HUES64 (cell line): ENCODE results near the gene SPTBN4.
"Not testable (repeated sequence)": the region's sequence is repeated elsewhere in the genome, so short reads cannot be mapped to it uniquely, and the experiment has no call there.

Source experiments
- H3K27ac ChIP-seq: 2 replicates; pipeline ENCODE4 v1.7.0; 2013; ENCODE audit warnings: low read depth, low read length, inconsistent platforms
- H3K27me3 ChIP-seq: 2 replicates; pipeline ENCODE4 v1.6.1; 2013; ENCODE audit warnings: mild to moderate bottlenecking, low read length; ENCODE audit not compliant: insufficient read depth
- H3K36me3 ChIP-seq: 2 replicates; pipeline ENCODE4 v1.6.1; 2013; ENCODE audit warnings: mild to moderate bottlenecking, low read length; ENCODE audit not compliant: insufficient read depth
- H3K4me1 ChIP-seq: 2 replicates; pipeline ENCODE4 v1.6.1; 2013; ENCODE audit warnings: mild to moderate bottlenecking, low read length, moderate library complexity; ENCODE audit not compliant: insufficient read depth
- H3K4me3 ChIP-seq: 2 replicates; pipeline ENCODE4 v1.5.1; 2013; ENCODE audit warnings: mild to moderate bottlenecking, low read length, moderate library complexity
- H3K9ac ChIP-seq: 2 replicates; pipeline ENCODE4 v1.6.1; 2013; ENCODE audit warnings: mild to moderate bottlenecking, low read depth, low read length
- H3K9me3 ChIP-seq: 2 replicates; pipeline ENCODE4 v1.6.1; 2013; ENCODE audit warnings: low read depth, low read length; ENCODE audit not compliant: insufficient read depth
- WGBS: fragments of 150-250, 120-280 bp; methylation state at CpG from one replicate; pipeline ENCODE4 v1.1.7; 2013; ENCODE audit warnings: missing lambda C conversion rate; 5-methylcytosine and 5-hydroxymethylcytosine counted together

Gene SPTBN4

DNA sequence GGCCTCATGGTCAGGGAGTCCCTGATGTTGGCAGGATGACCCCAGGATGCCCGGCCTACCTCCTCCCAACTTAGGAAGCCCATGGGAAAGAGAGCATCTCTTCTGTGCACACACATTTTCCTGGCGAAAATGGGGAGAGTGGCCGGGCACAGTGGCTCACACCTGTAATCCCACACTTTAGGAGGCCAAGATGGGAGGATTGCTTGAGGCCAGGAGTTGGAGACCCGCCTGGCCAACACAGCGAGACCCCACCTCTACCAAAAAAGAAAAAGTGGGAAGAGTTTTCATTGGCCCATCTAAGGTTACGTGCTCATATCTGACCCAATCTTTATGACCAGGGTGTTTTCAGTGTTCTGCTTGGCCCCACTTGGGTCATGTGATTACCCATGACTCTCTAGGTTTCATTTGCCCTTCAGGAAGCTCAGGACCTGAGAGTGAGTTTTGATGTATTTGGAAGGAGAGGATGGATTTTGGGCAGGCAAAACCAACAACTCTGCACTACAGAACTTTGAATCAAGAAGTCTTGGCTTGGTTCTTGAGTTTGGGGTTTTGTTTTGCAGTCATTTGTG, 76.3 kb downstream of the SPTBN4 start:
- H3K4me1 ChIP-seq: no peaks in the 10 kb centered on the region
- 0 out of 2 replicates have a peak, but pooled peaks cover 3% of the 10 kb centered on the region for H3K9me3 ChIP-seq
- no peaks in the 10 kb centered on the region for H3K36me3 ChIP-seq
- H3K27ac ChIP-seq: no peak overlapping the region
- WGBS: 96% methylated on average over 5 of the region's 6 CpGs
- H3K27me3 ChIP-seq: peaks cover 5% of the 10 kb centered on the region
- H3K4me3 ChIP-seq: no peak overlapping the region
- H3K9ac ChIP-seq: no peak overlapping the region

DNA sequence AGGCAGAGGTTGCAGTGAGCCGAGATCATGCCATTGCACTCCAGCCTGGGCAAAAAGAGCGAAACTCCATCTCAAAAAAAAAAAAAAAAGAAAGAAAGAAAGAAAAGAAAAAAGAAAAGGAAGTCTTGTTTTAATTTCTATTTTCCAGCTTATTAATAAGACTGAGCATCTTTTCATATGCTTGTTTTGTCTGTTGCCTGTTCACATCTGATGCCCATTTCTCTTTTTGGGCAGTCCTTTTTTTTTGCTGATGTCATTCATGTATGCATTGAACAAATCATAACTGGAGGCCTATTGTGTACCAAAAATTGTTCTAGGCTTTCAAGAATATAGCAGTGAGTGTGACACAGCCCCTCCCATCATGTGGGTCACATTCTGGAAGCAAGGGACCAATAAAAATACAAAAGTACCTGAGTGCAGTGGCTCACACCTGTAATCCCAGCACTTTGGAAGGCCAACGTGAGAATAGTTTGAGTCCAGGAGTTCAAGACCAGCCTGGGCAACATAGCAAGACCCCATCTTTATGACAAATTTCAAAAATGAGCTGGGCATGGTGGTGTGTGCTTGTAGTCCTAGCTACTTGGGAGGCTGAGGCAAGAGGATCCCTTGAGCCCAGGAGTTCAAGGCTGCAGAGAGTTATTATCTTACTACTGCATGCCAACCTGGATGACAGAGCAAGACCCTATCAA, 79.5 kb downstream of the SPTBN4 start:
- H3K4me1 ChIP-seq, H3K27ac ChIP-seq, H3K36me3 ChIP-seq, H3K4me3 ChIP-seq, H3K9ac ChIP-seq, H3K9me3 ChIP-seq: not testable (repeated sequence)
- WGBS: 65% methylated on average over 2 of the region's 3 CpGs
- peaks cover 25% of the 10 kb centered on the region for H3K27me3 ChIP-seq

DNA sequence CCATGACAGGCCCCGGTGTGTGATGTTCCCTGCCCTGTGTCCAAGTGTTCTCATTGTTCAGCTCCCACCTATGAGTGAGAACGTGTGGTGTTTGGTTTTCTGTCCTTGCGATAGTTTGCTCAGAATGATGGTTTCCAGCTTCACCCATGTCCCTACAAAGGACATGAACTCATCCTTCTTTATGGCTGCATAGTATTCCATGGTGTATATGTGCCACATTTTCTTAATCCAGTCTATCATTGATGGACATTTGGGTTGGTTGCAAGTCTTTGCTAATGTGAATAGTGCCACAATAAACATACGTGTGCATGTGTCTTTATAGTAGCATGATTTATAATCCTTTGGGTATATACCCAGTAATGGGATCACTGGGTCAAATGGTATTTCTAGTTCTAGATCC, 80.4 kb downstream of the SPTBN4 start:
- not testable (repeated sequence) for H3K9ac ChIP-seq, H3K27ac ChIP-seq, H3K4me3 ChIP-seq, H3K36me3 ChIP-seq, H3K4me1 ChIP-seq, H3K9me3 ChIP-seq
- peaks cover 25% of the 10 kb centered on the region for H3K27me3 ChIP-seq
- no CpG with 5 or more reads among the region's 4 CpGs for WGBS

DNA sequence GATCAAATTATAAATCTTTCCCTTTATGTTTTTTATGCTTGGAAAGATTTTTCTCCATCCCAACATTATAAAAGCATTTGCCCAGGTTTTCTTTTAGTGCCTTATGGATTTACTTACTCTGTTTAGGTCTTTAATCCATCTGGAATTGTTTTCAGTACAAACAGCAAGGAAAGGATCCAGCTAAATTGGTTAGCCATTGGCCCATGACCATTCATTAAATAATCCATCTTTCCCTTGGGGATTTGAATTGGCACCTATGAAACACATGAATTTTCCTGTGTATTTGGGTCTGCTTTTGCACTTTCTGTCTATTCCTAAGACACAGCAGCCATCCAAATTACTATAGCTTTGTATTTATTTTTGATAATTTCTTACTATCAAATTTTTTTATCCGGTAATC, 81.0 kb downstream of the SPTBN4 start:
- Histone ChIP-seq H3K9ac (no peak overlapping the region), H3K4me3 (no peak overlapping the region), H3K27me3 (peaks cover 31% of the 10 kb centered on the region), H3K27ac (no peak overlapping the region), H3K4me1 (no peaks in the 10 kb centered on the region), H3K36me3 (no peaks in the 10 kb centered on the region), H3K9me3 (0 out of 2 replicates have a peak, but pooled peaks cover 3% of the 10 kb centered on the region)
- 89% methylated on average over 1 of the region's 1 CpG for WGBS

DNA sequence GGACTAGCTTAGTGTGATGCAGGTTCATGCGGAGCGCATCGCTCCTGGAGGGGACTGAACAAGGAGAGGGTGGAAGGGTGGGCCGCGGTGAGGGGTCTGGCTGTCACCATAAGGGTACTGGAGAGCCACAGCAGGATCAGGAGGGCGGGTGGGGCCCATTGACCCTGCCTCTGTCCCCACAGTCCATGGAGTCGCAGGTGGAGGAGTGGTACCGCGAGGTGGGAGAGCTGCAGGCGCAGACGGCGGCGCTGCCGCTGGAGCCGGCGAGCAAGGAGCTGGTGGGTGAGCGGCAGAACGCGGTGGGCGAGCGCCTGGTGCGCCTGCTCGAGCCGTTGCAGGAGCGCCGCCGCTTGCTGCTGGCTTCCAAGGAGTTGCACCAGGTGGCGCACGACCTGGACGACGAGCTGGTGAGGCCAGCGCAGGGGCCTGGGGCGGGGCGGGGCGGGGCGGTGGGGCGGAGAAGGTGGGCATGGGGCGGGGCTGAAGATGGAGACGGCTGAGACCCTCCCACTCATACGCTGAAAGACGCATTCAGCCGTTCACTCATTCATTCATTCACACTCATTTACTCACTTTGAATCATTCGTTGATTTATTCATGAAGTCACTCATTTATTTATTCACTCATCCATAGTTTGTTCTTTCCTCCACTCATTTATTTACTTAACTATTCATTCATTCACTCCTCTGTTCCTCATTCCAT, 82.4 kb downstream of the SPTBN4 start:
- 3% methylated on average over 42 of the region's 43 CpGs for WGBS

DNA sequence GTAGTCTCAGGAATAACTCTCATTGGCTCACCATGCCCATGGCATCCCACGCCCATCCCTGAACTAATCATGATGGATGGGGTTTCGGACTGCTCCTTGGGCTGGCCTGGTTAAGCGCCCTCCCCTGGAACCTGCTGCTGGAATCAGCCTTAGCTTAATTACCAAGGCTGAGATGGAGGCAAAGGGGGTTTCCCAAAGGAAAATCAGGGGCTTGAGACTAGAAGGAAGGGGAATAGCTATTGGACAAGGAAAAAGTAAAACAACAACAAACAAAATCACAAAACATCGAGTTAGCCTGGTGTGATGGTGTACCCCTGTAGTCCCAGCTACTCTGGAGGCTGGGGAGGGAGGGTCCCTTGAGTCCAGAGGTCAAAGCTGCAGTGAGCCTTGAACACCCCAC, 84.2 kb downstream of the SPTBN4 start:
- Histone ChIP-seq H3K9ac (no peak overlapping the region), H3K27ac (no peak overlapping the region), H3K4me1 (no peaks in the 10 kb centered on the region), H3K4me3 (no peak overlapping the region), H3K36me3 (no peaks in the 10 kb centered on the region), H3K9me3 (0 out of 2 replicates have a peak, but pooled peaks cover 3% of the 10 kb centered on the region), H3K27me3 (peaks cover 61% of the 10 kb centered on the region)
- WGBS: 89% methylated on average over 4 of the region's 4 CpGs

More for the DNA sequence above, 82.4 kb downstream of the SPTBN4 start:
- H3K9ac ChIP-seq: no peak overlapping the region
- H3K4me1 ChIP-seq: no peaks in the 10 kb centered on the region
- peak overlapping the region; percentile 41 for H3K4me3 ChIP-seq
- no peaks in the 10 kb centered on the region for H3K36me3 ChIP-seq
- 0 out of 2 replicates have a peak, but pooled peaks cover 3% of the 10 kb centered on the region for H3K9me3 ChIP-seq
- H3K27ac ChIP-seq: no peak overlapping the region
- H3K27me3 ChIP-seq: peaks cover 44% of the 10 kb centered on the region

DNA sequence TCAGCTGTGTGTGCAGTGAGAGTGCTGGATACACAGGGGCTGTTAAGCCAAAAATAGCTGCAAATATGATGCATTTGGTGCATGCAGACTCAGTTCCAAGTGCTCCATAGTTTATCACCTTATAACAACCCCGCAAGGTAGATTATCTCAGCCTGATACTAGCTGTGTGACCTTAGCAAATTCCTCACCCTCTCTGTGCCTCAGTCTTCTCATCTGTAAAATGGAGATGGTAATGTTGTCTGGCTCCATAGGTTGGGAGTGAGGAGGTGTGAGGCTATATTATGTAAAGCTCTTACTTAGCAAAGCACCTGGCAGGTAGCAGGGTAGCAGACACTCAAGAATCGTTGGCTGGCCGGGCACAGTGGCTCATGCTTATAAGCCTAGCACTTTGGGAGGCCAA, 86.0 kb downstream of the SPTBN4 start:
- Histone ChIP-seq H3K4me1 (no peaks in the 10 kb centered on the region), H3K9ac (no peak overlapping the region), H3K36me3 (no peaks in the 10 kb centered on the region), H3K9me3 (no peaks in the 10 kb centered on the region), H3K4me3 (no peak overlapping the region), H3K27me3 (peaks cover 64% of the 10 kb centered on the region), H3K27ac (no peak overlapping the region)
- WGBS: 92% methylated on average over 3 of the region's 3 CpGs

DNA sequence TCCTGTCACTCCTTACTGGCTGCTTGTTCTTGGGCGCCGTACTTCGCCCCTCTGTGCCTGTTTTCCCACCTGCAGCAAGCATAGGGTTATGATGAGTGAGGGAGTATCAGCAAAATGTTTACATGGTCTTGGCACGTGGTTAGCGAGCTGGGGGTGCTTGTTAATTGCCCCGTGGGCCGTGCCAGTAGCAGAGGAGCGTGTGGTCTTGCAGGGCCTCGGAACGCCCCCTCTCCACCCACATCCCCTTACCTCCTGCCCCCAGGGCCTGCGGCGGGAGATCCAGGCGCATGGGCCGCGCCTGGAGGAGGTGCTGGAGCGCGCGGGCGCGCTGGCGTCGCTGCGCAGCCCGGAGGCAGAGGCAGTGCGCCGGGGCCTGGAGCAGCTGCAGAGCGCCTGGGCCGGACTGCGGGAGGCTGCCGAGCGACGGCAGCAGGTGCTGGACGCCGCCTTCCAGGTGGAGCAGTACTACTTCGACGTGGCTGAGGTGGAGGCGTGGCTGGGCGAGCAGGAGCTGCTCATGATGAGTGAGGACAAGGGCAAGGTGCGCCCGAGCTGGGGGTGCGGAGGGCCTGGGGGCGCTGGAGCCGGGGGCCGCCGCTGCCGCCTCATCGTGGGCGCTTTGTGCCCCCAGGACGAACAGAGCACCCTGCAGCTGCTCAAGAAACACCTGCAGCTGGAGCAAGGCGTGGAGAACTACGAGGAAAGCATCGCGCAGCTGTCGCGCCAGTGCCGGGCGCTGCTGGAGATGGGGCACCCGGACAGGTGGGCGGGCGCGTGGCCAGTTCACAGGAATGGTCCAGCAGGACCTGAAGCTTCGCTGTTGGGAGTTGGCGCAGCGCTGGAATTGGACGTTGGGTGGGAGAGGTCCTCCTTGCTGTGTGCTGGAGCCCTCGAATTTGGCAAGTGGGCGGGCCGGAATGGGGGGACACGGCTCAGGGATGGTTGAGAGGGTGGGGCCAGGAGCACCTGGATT, 87.4 kb downstream of the SPTBN4 start:
- Histone ChIP-seq H3K27me3 (peaks cover 51% of the 10 kb centered on the region), H3K4me1 (no peaks in the 10 kb centered on the region), H3K36me3 (no peaks in the 10 kb centered on the region), H3K9me3 (no peaks in the 10 kb centered on the region), H3K4me3 (peak overlapping the region; percentile 20; the same call in 1 of the 2 replicates), H3K9ac (no peak overlapping the region), H3K27ac (no peak overlapping the region)
- WGBS: 31% methylated on average over 69 of the region's 69 CpGs

DNA sequence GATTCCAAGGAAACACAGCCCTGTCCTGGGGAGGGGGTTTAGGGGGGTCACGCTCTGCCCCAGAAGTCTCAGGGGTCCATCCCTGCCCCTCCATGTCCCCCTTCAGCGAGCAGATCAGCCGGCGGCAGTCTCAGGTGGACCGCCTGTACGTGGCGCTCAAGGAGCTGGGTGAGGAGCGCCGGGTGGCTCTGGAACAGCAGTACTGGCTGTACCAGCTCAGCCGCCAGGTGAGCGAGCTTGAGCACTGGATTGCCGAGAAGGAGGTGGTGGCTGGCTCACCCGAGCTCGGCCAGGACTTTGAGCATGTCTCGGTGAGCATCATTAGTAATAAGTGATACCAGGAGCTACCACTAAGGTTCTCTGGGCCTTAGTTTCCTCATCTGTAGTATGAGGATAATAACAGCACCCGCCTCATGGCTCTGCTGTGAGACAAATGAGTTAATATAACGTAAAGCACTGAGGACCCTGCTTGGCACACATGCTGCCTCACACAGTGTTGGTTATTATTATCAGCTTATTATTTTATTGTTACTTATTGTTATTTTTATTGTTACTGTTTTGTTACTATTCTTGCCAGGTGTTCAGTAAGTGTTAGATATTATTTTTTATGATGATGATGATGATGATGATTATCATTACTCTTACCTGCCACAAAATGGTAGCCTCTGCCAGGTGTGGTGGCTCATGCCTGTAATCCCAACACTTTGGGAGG, 89.3 kb downstream of the SPTBN4 start:
- WGBS: 81% methylated on average over 17 of the region's 17 CpGs
- Histone ChIP-seq H3K4me3 (no peak overlapping the region), H3K4me1 (no peaks in the 10 kb centered on the region), H3K9ac (no peak overlapping the region), H3K27ac (no peak overlapping the region), H3K9me3 (no peaks in the 10 kb centered on the region), H3K27me3 (peaks cover 47% of the 10 kb centered on the region), H3K36me3 (no peaks in the 10 kb centered on the region)

DNA sequence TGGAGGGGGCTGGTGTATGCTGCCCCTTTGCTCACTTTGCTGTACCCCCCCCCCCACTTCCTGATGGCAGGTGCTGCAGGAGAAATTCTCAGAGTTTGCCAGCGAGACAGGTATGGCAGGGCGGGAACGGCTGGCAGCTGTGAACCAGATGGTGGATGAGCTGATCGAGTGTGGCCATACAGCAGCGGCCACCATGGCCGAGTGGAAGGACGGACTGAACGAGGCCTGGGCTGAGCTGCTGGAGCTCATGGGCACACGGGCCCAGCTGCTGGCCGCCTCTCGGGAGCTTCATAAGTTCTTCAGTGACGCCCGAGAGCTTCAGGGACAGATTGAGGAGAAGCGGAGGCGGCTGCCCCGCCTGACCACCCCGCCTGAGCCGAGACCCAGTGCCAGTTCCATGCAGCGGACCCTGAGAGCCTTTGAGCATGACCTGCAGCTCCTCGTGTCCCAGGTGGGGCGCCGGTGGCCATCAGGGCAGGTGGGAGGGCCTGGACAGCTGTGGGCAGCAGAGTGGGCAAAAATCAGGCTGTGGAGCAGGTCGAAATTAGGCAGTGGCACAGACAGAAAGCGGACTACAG, 90.2 kb downstream of the SPTBN4 start:
- H3K4me1 ChIP-seq: no peaks in the 10 kb centered on the region
- H3K9me3 ChIP-seq: no peaks in the 10 kb centered on the region
- no peaks in the 10 kb centered on the region for H3K36me3 ChIP-seq
- no peak overlapping the region for H3K4me3 ChIP-seq
- no peak overlapping the region for H3K9ac ChIP-seq
- peaks cover 47% of the 10 kb centered on the region for H3K27me3 ChIP-seq
- no peak overlapping the region for H3K27ac ChIP-seq
- WGBS: 86% methylated on average over 24 of the region's 24 CpGs
